HEK293 (cell line): Measurements from ENCODE around the gene RHBDD1.

Experiments used
- CTCF ChIA-PET: fragments of 350-600 bp; formaldehyde crosslinking; extraction: SDS; loops from one replicate; lab custom pipeline; 2021; ENCODE audit warnings: antibody characterized with exemption; lab: Yijun Ruan, JAX
- POLR2A ChIA-PET: fragments of 300-600 bp; formaldehyde crosslinking; extraction: SDS; loops from one replicate; lab custom pipeline; 2020; ENCODE audit warnings: antibody characterized with exemption, inconsistent platforms; lab: Yijun Ruan, JAX
- H3K27ac ChIP-seq: fragments of 200-500 bp; sonication (Bioruptor generic); 2 replicates; pipeline ENCODE4 v1.5.1; 2014; ENCODE audit warnings: low read depth, low read length, control low read depth, inconsistent platforms; ENCODE audit errors: extremely low read depth
- H3K36me3 ChIP-seq, 2 experiments: fragments of 200-500 bp in 1 of 2; sonication (Bioruptor generic) in 1 of 2; 1 replicate in 1 of 2; 2 replicates in 1 of 2; pipeline ENCODE4 v1.5.1; 2014 to 2017; ENCODE audit warnings: inconsistent platforms in 2 of 2, low read length in 2 of 2; ENCODE audit not compliant: control insufficient read depth in 2 of 2, insufficient read depth in 1 of 2
- H3K4me1 ChIP-seq: fragments of 200-500 bp; sonication (Bioruptor generic); 2 replicates; pipeline ENCODE4 v1.5.1; 2014; ENCODE audit warnings: mild to moderate bottlenecking, low read length, inconsistent platforms; ENCODE audit not compliant: control insufficient read depth, insufficient read depth
- H3K4me3 ChIP-seq: 2 replicates; pipeline ENCODE4 v1.5.1; 2011; ENCODE audit warnings: low read depth, mild to moderate bottlenecking, control low read depth, low read length, moderate library complexity
- H3K9me3 ChIP-seq: fragments of 200-500 bp; sonication (Bioruptor generic); 2 replicates; pipeline ENCODE4 v1.5.1; 2014; ENCODE audit warnings: low read depth, low read length, inconsistent platforms; ENCODE audit not compliant: control insufficient read depth, insufficient read depth
- HOXD13 ChIP-seq: sonication (generic); formaldehyde crosslinking; IDR thresholded peaks from 2 replicates; pipeline ENCODE4 v1.8.0; 2022; ENCODE audit warnings: missing genetic modification reagents, borderline replicate concordance
- OVOL3 ChIP-seq: fragments of 450-650 bp; formaldehyde crosslinking; IDR thresholded peaks from 2 replicates; pipeline ENCODE4 v1.5.1; 2016; ENCODE audit warnings: missing biosample characterization, missing genetic modification characterization
- PRDM1 ChIP-seq: fragments of 450-650 bp; formaldehyde crosslinking; IDR thresholded peaks from 2 replicates; pipeline ENCODE4; 2016; ENCODE audit warnings: missing biosample characterization, missing genetic modification characterization
- ZBTB48 ChIP-seq: fragments of 450-650 bp; formaldehyde crosslinking; IDR thresholded peaks from 2 replicates; pipeline ENCODE4 v1.5.1; 2016; ENCODE audit warnings: missing biosample characterization, missing genetic modification characterization
- ZFP69B ChIP-seq: fragments of 450-650 bp; formaldehyde crosslinking; IDR thresholded peaks from 2 replicates; pipeline ENCODE4 v1.5.1; 2016; ENCODE audit warnings: missing biosample characterization, missing genetic modification characterization
- ZNF324 ChIP-seq: fragments of 450-650 bp; formaldehyde crosslinking; IDR thresholded peaks from 2 replicates; pipeline ENCODE4 v1.5.1; 2016; ENCODE audit warnings: missing biosample characterization, missing genetic modification characterization
- ZNF416 ChIP-seq: fragments of 450-650 bp; formaldehyde crosslinking; IDR thresholded peaks from 2 replicates; pipeline ENCODE4 v1.5.1; 2016; ENCODE audit warnings: missing biosample characterization, missing genetic modification characterization
- ZNF433 ChIP-seq: fragments of 450-650 bp; formaldehyde crosslinking; IDR thresholded peaks from 2 replicates; pipeline ENCODE4 v1.5.1; 2016; ENCODE audit warnings: missing biosample characterization, missing genetic modification characterization, low read depth
- ZNF561 ChIP-seq: fragments of 450-650 bp; IDR thresholded peaks from 2 replicates; pipeline ENCODE4 v1.5.1; 2018; ENCODE audit warnings: missing biosample characterization, missing genetic modification characterization, borderline replicate concordance
- ZNF596 ChIP-seq: fragments of 450-650 bp; IDR thresholded peaks from 2 replicates; pipeline ENCODE4 v1.5.0; 2018; ENCODE audit warnings: missing biosample characterization, mild to moderate bottlenecking, missing genetic modification characterization, moderate library complexity
- ZNF664 ChIP-seq: fragments of 450-650 bp; formaldehyde crosslinking; IDR thresholded peaks from 2 replicates; pipeline ENCODE4 v1.5.1; 2016; ENCODE audit warnings: missing biosample characterization, missing genetic modification characterization
- TF ChIP-seq, protein P1 (sequence below): fragments of 450-650 bp; formaldehyde crosslinking; IDR thresholded peaks from 2 replicates; pipeline ENCODE4 v1.5.1; 2016; ENCODE audit warnings: missing biosample characterization, missing genetic modification characterization, low read depth
- TF ChIP-seq, protein P2 (sequence below): fragments of 450-650 bp; formaldehyde crosslinking; IDR thresholded peaks from 2 replicates; pipeline ENCODE4 v1.5.0; 2017; ENCODE audit warnings: missing biosample characterization, missing genetic modification characterization, borderline replicate concordance
- TF ChIP-seq, protein P3 (sequence below): fragments of 450-650 bp; formaldehyde crosslinking; IDR thresholded peaks from 2 replicates; pipeline ENCODE4 v1.5.1; 2016; ENCODE audit warnings: missing biosample characterization, missing genetic modification characterization
- TF ChIP-seq, protein P4 (sequence below): fragments of 450-650 bp; formaldehyde crosslinking; IDR thresholded peaks from 2 replicates; pipeline ENCODE4 v1.5.1; 2016; ENCODE audit warnings: missing biosample characterization, missing genetic modification characterization
- TF ChIP-seq, protein P5 (sequence below): fragments of 450-650 bp; formaldehyde crosslinking; IDR thresholded peaks from 2 replicates; pipeline ENCODE4 v1.5.1; 2017; ENCODE audit warnings: missing biosample characterization, missing genetic modification characterization
- TF ChIP-seq, protein P6 (sequence below): fragments of 450-650 bp; formaldehyde crosslinking; IDR thresholded peaks from 2 replicates; pipeline ENCODE4 v1.5.1; 2016; ENCODE audit warnings: missing biosample characterization, missing genetic modification characterization
- TF ChIP-seq, protein P7 (sequence below): fragments of 450-650 bp; formaldehyde crosslinking; IDR thresholded peaks from 2 replicates; pipeline ENCODE4 v1.5.1; 2016; ENCODE audit warnings: missing biosample characterization, missing genetic modification characterization

Gene RHBDD1

DNA sequence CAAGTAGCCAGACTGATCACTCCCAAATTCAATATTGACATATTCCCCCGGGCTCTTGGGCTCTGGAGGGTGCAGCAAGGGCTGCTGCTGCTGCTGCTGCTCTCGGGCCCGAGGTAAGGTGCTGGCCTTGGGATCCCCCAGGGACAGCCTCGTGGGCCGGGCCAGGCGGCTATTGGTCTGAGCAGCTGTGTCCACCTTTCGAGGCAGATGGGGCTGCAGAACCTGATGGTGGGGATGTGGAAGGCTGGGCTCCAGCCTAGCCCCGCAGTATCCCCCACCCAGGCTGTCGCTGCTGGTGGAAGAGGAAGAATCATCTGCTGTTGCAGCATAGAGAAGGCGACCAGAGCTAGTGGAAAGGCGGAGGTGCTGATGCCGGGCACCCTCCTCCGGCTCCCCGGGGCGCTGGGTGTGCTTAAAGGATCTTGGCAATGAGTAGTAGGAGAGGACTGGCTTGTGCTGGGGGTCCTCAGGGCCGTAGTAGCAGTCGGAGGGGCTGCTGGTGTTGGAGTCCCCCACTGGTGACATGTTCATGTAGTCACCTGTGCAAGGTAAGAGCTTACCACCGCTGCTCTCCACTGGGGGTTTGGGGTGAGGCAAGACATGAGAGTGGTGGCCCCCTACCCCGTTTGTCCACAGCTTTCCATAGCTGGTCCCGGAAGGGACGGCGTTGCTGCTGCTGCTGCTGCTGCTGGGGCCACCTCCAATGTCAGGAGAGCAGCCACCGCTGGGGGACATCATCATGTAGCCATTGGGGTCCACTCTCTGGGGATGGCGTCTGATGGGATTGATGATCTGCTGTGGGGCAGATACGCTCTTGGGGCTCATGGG is 39.6 kb upstream of the RHBDD1 start:
- H3K9me3 ChIP-seq, result no peaks in the 10 kb centered on the region
- H3K4me1 ChIP-seq, result peaks cover 19% of the 10 kb centered on the region
- no peak for TF ChIP-seq PRDM1 (tag by site-specific recombination)
- TF ChIP-seq, all 188 proteins: peak for 0
- POLR2A ChIA-PET, result interaction anchor here (1.2 to 1.4 kb wide), 2 partner anchors 23 to 54 kb away, joined by 3 read pairs; no protein-coding TSS in a partner anchor
- CTCF ChIA-PET, result interaction anchor here (0.7 kb wide), 1 partner anchor 298 kb away, joined by 3 read pairs; no protein-coding TSS in a partner anchor
- no peak overlapping the region for H3K27ac ChIP-seq
- H3K4me3 ChIP-seq, result no peak overlapping the region
- peaks cover 0 to 31% of the 10 kb centered on the region in 2 experiments; a peak in 1 of 3 replicates for H3K36me3 ChIP-seq

DNA sequence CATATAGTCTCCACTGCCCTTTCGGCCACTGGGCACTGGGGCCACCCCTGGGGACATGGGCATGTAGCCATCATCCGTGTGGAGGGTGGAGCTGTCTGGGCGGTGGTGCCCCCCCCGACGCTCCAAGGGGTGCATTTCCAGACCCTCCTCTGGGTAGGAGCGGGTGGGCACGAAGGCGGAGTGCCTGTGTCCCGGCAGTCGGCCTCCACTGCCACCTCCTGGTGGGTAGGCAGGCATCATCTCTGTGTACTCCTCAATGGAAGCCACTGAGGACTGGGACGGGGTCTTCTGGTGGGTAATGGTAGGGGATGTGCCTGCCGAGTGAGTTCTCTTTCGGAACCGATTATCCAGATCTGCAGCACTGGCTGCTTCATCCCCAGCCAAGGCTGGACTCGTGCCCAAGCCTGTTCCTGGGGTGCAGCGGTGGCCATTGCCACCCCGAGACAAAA is 39.0 kb upstream of the RHBDD1 start:
- Histone ChIP-seq H3K36me3 (peaks cover 0 to 31% of the 10 kb centered on the region in 2 experiments; a peak in 1 of 3 replicates), H3K9me3 (no peaks in the 10 kb centered on the region), H3K4me3 (no peak overlapping the region), H3K27ac (no peak overlapping the region), H3K4me1 (peaks cover 19% of the 10 kb centered on the region)
- CTCF ChIA-PET, result interaction anchor here (0.6 kb wide), 1 partner anchor 67 kb away, joined by 4 read pairs; no protein-coding TSS in a partner anchor
- POLR2A ChIA-PET, result interaction anchor here (1.2 kb wide), 1 partner anchor 24 kb away, joined by 3 read pairs; no protein-coding TSS in a partner anchor
- TF ChIP-seq, protein P1, sequence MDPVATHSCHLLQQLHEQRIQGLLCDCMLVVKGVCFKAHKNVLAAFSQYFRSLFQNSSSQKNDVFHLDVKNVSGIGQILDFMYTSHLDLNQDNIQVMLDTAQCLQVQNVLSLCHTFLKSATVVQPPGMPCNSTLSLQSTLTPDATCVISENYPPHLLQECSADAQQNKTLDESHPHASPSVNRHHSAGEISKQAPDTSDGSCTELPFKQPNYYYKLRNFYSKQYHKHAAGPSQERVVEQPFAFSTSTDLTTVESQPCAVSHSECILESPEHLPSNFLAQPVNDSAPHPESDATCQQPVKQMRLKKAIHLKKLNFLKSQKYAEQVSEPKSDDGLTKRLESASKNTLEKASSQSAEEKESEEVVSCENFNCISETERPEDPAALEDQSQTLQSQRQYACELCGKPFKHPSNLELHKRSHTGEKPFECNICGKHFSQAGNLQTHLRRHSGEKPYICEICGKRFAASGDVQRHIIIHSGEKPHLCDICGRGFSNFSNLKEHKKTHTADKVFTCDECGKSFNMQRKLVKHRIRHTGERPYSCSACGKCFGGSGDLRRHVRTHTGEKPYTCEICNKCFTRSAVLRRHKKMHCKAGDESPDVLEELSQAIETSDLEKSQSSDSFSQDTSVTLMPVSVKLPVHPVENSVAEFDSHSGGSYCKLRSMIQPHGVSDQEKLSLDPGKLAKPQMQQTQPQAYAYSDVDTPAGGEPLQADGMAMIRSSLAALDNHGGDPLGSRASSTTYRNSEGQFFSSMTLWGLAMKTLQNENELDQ, result no peak
- TF ChIP-seq ZNF596, result no peak
- TF ChIP-seq ZNF664 (tag by site-specific recombination), result no peak
- TF ChIP-seq ZNF324 (tag by site-specific recombination), result no peak
- TF ChIP-seq ZNF416 (tag by site-specific recombination), result no peak
- TF ChIP-seq ZNF561, result no peak
- TF ChIP-seq ZBTB48 (tag by site-specific recombination), result no peak
- TF ChIP-seq, protein P2, sequence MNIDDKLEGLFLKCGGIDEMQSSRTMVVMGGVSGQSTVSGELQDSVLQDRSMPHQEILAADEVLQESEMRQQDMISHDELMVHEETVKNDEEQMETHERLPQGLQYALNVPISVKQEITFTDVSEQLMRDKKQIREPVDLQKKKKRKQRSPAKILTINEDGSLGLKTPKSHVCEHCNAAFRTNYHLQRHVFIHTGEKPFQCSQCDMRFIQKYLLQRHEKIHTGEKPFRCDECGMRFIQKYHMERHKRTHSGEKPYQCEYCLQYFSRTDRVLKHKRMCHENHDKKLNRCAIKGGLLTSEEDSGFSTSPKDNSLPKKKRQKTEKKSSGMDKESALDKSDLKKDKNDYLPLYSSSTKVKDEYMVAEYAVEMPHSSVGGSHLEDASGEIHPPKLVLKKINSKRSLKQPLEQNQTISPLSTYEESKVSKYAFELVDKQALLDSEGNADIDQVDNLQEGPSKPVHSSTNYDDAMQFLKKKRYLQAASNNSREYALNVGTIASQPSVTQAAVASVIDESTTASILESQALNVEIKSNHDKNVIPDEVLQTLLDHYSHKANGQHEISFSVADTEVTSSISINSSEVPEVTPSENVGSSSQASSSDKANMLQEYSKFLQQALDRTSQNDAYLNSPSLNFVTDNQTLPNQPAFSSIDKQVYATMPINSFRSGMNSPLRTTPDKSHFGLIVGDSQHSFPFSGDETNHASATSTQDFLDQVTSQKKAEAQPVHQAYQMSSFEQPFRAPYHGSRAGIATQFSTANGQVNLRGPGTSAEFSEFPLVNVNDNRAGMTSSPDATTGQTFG, result no peak
- TF ChIP-seq, protein P3, sequence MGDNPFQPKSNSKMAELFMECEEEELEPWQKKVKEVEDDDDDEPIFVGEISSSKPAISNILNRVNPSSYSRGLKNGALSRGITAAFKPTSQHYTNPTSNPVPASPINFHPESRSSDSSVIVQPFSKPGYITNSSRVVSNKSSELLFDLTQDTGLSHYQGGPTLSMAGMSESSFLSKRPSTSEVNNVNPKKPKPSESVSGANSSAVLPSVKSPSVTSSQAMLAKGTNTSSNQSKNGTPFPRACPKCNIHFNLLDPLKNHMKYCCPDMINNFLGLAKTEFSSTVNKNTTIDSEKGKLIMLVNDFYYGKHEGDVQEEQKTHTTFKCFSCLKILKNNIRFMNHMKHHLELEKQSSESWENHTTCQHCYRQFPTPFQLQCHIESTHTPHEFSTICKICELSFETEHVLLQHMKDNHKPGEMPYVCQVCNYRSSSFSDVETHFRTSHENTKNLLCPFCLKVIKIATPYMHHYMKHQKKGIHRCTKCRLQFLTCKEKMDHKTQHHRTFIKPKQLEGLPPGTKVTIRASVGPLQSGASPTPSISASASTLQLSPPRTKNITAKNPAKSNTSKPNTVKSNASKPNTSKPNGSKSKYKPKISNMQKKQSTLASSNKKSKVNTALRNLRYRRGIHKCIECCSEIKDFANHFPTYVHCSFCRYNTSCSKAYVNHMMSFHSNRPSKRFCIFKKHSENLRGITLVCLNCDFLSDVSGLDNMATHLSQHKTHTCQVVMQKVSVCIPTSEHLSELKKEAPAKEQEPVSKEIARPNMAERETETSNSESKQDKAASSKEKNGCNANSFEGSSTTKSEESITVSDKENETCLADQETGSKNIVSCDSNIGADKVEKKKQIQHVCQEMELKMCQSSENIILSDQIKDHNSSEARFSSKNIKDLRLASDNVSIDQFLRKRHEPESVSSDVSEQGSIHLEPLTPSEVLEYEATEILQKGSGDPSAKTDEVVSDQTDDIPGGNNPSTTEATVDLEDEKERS (tag by site-specific recombination), result no peak
- TF ChIP-seq, protein P4, sequence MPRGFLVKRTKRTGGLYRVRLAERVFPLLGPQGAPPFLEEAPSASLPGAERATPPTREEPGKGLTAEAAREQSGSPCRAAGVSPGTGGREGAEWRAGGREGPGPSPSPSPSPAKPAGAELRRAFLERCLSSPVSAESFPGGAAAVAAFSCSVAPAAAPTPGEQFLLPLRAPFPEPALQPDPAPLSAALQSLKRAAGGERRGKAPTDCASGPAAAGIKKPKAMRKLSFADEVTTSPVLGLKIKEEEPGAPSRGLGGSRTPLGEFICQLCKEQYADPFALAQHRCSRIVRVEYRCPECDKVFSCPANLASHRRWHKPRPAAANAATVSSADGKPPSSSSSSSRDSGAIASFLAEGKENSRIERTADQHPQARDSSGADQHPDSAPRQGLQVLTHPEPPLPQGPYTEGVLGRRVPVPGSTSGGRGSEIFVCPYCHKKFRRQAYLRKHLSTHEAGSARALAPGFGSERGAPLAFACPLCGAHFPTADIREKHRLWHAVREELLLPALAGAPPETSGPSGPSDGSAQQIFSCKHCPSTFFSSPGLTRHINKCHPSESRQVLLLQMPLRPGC, result no peak
- TF ChIP-seq, protein P5, sequence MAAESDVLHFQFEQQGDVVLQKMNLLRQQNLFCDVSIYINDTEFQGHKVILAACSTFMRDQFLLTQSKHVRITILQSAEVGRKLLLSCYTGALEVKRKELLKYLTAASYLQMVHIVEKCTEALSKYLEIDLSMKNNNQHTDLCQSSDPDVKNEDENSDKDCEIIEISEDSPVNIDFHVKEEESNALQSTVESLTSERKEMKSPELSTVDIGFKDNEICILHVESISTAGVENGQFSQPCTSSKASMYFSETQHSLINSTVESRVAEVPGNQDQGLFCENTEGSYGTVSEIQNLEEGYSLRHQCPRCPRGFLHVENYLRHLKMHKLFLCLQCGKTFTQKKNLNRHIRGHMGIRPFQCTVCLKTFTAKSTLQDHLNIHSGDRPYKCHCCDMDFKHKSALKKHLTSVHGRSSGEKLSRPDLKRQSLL (tag by site-specific recombination), result no peak
- TF ChIP-seq, protein P6, sequence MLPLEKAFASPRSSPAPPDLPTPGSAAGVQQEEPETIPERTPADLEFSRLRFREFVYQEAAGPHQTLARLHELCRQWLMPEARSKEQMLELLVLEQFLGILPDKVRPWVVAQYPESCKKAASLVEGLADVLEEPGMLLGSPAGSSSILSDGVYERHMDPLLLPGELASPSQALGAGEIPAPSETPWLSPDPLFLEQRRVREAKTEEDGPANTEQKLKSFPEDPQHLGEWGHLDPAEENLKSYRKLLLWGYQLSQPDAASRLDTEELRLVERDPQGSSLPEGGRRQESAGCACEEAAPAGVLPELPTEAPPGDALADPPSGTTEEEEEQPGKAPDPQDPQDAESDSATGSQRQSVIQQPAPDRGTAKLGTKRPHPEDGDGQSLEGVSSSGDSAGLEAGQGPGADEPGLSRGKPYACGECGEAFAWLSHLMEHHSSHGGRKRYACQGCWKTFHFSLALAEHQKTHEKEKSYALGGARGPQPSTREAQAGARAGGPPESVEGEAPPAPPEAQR, result no peak
- no peak for TF ChIP-seq ZFP69B (tag by site-specific recombination)
- TF ChIP-seq, protein P7, sequence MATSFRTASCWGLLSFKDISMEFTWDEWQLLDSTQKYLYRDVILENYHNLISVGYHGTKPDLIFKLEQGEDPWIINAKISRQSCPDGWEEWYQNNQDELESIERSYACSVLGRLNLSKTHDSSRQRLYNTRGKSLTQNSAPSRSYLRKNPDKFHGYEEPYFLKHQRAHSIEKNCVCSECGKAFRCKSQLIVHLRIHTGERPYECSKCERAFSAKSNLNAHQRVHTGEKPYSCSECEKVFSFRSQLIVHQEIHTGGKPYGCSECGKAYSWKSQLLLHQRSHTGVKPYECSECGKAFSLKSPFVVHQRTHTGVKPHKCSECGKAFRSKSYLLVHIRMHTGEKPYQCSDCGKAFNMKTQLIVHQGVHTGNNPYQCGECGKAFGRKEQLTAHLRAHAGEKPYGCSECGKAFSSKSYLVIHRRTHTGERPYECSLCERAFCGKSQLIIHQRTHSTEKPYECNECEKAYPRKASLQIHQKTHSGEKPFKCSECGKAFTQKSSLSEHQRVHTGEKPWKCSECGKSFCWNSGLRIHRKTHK (tag by site-specific recombination), result no peak
- TF ChIP-seq ZNF433 (tag by site-specific recombination), result no peak
- TF ChIP-seq HOXD13 (CRISPR knock-in tag), result no peak
- no peak for TF ChIP-seq OVOL3
